Measurements from ENCODE around the gene RNF166. TPM values are rescaled to one million over a fixed set of nuclear protein-coding genes. Genes with fewer than 3 reads are reported as not detected.

The RNF166 gene
- polyA plus RNA-seq, 4 donors = 14.1 to 21.7 (median 19.9) TPM

DNA sequence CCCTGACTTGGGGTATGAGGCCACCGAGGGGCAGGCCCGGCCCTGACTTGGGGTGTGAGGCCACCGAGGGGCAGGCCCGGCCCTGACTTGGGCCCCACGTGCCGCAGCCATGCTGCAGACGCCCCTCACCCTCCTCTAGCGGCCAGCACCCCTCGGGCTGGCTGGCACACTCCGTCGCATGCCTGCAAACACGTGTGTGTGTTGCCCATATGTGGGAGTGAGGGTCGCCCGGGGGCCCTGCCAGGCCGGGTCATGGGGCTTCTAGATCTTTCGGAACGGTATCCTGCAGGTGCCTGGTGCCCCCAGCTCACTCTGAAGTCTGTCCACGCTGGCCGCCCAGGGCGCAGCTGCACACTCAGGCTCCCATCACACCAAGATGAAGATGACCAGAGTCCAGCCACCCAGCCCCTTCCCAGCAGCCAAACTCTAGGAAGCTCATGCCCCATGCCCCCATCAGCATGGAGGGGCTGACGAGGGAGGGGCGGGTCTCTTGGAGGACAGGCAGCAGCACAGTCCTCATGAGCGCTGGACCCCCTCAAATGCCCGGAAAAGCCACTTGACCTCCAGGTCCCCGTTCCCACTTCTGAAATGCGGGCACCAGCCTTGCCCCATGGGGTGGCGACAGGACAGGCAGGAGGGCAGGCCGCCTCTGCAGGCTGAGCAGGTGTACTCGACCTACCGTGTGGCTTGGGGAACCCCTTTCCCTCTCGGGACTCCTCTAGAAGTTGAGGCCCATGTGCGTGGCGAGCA lies 33.9 kb upstream of the RNF166 start:
- no peak for DNase-seq (ENCODE audit: low read depth in 4 of 4, low spot score in 3 of 4)

- no peak for DNase-seq (ENCODE audit: low read depth in 4 of 4, low spot score in 3 of 4)
These were observed 33.1 kb upstream of the RNF166 start for GRCh38 chr16:88739139-88739976.

GRCh38 chr16:88738151-88739084 lies 32.2 kb upstream of the RNF166 start:
- DNase-seq (ENCODE audit: low read depth in 4 of 4, low spot score in 3 of 4) = no peak

DNA sequence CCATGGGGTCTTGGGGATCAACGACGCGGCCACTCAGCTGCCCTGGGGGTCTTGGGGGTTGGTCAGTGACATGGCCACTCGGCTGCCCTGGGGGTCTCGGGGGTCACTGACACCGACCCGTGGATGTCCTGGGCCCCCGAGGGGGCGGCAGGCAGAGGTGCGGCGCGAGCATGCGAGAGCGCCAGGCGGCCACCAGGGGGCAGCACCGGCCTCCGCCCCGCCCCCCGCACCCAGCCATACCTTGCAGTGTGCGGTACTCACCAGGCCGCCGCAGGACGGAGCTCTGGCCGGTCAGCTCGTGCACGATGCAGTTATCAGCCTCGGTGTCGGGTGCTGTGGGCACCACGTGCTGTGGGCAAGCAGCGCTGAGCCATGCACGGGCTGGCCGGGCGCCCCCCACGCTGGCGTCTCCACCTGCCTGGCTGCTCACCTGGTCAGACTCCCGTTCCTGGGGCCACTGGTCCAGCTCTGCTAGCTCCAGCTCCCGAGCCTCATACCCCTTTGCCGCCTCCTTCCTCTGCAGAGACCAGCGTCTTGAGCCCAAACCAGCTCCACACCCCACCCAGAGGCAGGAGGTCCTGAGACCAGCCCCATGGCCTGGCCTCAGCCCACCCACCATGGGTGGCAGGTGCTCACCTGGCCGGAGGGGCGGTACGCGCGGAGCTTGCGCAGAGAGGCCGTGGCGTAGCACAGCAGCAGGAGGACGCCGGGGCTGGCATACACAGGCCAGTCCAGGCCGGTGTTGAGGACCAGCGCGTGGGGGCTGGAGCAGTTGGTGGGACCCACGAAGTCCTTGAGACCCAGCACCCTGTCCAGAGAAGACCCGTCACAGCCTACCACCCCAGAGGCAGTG lies 31.3 kb upstream of the RNF166 start:
- DNase-seq (ENCODE audit: low read depth in 4 of 4, low spot score in 3 of 4) = no peak

DNA sequence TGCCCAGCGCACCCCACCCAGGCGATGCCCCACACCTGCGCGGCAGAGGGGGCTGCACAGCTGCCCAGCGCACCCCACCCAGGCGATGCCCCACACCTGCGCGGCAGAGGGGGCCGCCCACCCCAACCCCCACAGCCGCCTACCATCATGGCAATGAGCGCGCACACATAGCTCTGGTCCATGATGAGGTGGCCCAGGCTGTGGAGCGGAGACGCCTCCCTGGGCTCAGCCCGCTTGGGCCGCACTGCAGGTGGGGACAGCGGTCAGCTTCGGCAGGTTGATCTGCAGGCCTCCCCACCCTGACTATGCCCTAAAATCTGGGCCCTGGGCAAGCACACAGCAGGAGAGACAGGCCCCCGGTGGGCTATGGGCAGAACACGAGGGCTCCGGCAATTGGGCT lies 30.3 kb upstream of the RNF166 start:
- no peak for DNase-seq (ENCODE audit: low read depth in 4 of 4, low spot score in 3 of 4)

- DNase-seq (ENCODE audit: low read depth in 4 of 4, low spot score in 3 of 4) = no peak
These were observed 29.9 kb upstream of the RNF166 start for GRCh38 chr16:88736088-88736487.

DNA sequence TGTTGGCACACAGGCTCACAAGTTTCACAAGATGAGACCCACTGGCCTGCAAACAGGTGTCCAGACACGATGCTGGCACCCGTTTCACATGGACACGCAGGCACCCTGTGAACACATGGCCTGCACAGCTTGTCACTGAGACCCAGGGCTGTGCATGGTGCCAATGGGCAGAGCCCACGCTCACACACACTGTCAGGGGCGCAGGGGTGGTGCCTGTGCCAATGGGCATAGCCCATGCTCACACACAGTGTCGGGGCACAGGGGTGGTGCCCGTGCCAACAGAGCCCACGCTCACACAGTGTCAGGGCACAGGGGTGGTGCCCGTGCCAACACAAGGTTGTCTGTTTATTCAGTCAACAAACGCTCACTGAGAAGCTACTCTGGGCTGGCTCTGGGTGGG lies 29.4 kb upstream of the RNF166 start:
- DNase-seq (ENCODE audit: low read depth in 4 of 4, low spot score in 3 of 4) = no peak

GRCh38 chr16:88735121-88735520 lies 28.9 kb upstream of the RNF166 start:
- no peak for DNase-seq (ENCODE audit: low read depth in 4 of 4, low spot score in 3 of 4)

DNA sequence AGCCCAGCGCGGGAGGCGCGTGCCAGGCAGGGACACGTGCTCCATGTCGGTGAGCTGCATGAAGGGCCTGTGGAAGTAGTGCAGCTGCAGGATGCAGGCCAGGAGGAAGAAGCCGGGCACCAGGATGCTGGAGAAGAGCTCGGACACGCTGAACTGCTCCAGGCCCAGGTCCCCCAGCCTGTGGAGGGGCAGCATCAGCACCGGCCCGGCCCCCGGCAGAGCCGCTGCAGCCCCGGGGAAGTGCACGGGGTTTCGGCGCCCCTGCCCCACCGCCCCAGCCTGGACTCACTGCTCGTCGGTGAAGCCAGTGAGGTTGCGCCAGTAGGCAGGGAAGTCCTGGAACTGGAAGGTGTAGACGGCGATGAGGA lies 28.1 kb upstream of the RNF166 start:
- DNase-seq (ENCODE audit: low read depth in 4 of 4, low spot score in 3 of 4) = no peak

DNA sequence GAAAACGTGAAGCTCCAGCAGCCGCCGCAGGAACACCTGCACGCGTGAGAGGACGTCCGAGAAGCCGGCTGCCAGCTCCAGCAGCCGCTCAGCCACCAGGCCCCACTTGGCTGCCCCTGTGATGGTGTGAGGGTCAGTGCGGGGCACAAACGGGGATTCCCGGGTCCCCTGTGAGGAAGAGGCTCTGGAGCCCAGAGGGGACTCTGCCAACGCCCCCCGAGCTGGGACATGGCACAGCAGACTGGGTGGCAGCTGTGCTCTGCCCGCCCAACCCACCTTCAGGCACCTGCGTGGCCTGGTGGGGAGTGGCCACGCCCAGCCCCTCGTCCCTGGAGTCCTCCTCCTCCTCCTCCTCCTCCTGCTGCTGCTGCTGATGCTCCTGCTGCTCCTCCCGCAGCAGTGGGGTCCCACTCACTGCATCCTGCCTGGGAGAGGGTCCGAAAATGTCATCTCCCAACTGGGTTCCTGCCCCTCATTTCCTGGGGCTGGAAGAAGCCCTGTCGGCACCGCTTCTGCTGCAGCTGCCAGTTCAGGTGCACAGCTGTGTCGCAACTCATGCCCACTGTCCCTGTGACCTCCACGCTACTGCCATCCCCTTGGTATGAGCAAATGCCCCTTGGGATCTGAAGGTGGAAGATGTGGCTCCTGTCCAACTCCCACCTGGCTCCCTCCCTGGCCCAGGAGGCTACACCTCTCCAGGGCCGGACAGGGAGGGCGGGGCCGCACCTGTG lies 27.6 kb upstream of the RNF166 start:
- no peak for DNase-seq (ENCODE audit: low read depth in 4 of 4, low spot score in 3 of 4)

GRCh38 chr16:88732961-88733294 lies 26.7 kb upstream of the RNF166 start:
- no peak for DNase-seq (ENCODE audit: low read depth in 4 of 4, low spot score in 3 of 4)

DNA sequence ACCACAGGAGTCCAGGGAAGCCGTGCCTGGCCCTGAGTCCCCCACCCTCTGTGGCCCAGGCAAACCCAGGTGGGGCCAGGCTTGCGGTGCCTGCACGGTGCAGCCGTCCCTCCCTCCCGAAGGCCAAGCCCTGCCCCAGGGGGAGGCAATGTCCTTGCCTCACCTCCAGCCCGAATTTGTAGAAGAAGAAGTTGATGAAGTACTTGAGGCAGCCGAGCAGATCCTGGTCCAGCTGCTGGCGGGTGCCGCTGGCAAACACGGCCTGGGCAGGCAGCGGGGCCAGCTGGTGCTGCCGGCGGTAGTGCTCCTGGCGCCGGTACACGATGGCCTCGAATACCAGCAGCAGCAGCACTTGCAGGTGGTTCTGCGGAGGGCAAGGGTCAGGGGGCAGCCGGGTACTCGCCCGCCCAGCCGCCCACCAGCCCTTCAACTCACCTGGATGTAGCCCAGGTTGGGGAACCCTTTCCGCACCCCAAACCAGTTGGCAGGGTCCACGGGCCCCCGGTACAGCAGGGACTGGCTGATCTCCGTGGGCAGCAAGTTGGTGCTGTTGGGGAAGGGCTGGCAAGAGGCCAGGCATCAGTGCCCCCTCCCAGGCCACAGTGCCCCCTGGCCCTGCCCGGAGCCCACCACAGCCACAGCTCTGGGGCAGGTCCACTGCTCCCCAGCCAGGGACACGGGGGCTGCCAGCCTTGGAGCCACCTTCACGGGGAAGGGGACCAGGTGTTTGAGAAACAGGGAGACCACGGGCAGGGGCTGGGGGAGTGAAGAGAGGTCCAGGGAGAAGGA lies 26.2 kb upstream of the RNF166 start:
- DNase-seq (ENCODE audit: low read depth in 4 of 4, low spot score in 3 of 4) = no peak

- no peak for DNase-seq (ENCODE audit: low read depth in 4 of 4, low spot score in 3 of 4)
These were observed 25.5 kb upstream of the RNF166 start for GRCh38 chr16:88731699-88732098.

DNA sequence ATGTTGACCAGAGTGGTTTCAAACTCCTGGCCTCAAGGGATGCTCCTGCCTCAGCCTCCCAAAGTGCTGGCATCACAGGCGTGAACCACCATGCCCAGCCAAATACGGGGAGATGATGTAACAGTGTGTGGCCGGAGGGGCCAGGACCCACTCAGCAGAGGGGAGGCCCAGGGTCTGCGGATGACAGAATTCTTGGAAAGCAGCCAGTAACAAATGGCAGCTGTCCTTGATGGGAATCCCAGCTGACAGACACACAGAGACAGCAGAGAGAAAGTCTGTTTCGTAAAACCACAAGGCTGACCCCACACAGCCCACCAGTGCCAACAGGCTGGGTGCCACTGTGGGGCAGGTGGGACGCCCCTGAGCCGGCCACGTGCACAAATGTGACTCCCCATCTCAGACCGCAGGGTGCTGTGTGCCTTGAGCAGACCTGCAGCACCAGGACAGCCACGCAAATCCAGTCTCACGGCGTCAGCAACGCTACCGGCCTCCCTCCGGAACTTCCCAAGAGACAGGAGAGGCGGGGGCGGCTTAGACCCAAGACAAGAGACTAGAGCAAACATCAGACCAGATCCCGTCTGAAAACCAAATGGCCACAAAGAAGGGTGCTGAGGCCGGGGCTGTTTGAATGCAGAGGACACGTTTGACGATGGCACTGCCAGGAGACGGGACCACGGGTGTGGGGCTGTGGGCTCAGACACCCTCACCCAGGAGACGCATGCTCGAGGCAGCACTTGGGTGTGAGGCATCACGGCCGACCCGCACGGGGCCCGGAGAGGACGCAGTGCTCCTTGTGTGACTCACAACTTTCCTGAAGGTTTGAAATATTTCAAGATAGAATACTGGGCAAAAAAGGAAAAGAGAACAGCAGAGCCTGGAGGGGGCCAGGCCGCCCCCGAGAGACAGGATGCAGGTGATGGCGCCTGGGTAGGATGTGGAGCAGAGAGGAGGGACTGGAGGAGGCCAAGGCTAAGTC lies 24.7 kb upstream of the RNF166 start:
- no peak for DNase-seq (ENCODE audit: low read depth in 4 of 4, low spot score in 3 of 4)

- DNase-seq (ENCODE audit: low read depth in 4 of 4, low spot score in 3 of 4) = no peak
These were observed 21.7 kb upstream of the RNF166 start for GRCh38 chr16:88727871-88728270.

DNA sequence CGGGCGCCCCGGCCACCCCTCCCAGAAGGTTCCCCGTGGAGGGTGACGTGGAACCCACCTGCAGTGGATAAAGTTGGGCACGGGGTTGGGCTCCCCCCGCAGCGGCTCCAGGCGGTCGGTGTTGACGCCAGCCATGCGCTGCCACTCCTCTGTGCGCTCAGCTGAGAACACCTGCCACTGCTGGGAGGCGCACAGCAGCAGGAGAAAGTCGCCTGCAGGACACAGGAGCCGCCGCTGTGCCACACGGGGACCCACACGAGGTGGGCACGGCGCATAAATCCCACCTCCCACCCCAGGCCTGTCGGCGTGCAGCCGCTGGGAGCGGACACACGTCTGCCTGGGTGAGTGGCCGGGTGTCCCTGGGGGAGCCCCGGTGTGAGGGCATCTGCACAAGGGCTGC lies 20.8 kb upstream of the RNF166 start:
- DNase-seq (ENCODE audit: low read depth in 4 of 4, low spot score in 3 of 4) = no peak

DNA sequence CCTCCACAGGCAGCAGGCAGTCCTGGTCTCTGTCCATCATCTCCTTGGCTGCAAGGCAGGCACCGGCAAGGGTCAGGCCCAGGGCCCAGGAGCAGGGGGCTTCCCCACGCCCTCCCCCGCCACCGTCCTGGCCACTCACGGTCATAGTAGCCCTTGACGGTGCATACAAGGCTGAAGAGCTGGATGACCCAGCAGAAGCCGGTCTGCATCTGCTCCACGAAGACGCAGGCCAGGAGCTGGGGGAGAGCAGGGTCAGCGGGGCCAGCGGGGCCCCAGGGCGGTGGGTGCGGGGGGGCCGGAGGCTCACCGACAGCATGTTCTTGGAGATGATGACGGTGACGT lies 20.2 kb upstream of the RNF166 start:
- no peak for DNase-seq (ENCODE audit: low read depth in 4 of 4, low spot score in 3 of 4)
